HUDEP-2 (cell line): ENCODE measurements around the gene PRR18.
"Not testable (repeated sequence)": the region's sequence is repeated elsewhere in the genome, so short reads cannot be mapped to it uniquely, and the experiment has no call there.

Experiments
- DNase-seq, 76 experiments: peaks; one replicate each; lab custom pipeline; 2025; ENCODE audit not compliant: unreplicated experiment in 76 of 76; lab: John Stamatoyannopoulos, UW

PRR18 gene, protein sequence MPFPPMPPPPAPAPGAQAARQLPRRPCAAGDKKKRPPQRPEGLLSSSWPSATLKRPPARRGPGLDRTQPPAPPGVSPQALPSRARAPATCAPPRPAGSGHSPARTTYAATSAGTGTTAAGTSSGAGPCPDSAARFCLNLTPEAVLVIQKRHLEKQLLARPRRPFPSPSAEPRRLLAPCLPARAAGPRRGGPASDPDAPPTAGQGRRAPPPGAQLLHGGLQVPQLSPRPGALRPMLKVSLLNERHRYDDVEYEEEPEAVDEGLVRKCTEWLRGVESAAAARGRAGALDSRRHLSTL

DNA sequence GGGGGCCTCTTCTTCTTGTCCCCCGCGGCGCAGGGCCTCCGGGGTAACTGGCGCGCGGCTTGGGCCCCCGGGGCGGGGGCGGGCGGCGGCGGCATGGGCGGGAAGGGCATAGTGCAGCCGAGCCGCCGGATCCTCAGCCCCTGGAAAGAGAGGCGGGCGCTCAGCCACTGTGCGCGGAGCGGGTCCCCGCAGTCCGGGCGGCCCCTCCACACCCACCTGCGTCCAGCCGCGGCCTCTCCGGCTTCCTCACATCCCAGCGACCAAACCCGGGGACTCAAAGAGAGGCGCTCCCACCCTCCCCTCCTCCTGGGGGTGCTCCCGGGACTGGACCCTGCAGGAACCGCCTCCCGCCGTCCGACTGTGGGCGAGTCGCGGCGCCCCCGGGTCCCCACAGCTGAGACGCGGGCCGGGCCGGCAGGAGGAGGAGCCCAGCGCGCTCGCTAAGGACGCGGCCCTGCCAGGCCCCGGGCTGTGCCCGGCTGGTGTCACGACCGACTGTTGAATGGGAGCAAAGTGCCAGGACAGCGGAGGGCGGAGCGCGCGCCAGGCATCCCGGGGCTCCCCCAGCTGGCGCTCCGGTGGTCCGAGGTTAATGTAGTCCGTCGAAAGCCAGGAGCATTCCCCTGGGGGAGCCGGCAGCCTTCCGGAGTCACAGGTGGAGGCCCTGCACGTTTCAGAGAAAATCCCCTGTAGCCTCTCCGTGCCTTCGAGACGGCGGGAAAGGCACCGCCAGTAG lies at the start of gene PRR18:
Gene PRR18 (minus strand): TSS at position 360 of the 736 bp plus-strand sequence. CDS start 250 bp downstream, at position 110.
- no peak for DNase-seq

DNA sequence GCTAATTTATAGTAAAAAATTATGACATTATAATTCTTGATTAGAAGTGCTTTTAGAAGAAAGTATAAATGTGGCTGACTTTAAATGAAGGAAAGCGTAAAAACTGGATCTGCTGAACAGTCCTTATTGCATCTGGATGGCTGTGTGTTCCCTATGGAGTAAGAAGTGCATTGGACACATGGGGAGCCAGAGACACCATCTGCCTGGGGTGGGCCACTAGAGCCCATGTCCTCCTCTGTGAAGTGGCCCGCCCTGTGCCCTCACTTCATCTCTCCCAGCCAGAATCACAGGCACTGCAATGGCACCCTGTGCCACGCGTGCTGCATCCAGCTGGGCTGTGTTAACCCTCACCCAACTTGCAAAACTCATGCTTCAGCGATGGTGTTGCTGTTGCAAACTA lies 47.4 kb upstream of the PRR18 start:
- no peak for DNase-seq

DNA sequence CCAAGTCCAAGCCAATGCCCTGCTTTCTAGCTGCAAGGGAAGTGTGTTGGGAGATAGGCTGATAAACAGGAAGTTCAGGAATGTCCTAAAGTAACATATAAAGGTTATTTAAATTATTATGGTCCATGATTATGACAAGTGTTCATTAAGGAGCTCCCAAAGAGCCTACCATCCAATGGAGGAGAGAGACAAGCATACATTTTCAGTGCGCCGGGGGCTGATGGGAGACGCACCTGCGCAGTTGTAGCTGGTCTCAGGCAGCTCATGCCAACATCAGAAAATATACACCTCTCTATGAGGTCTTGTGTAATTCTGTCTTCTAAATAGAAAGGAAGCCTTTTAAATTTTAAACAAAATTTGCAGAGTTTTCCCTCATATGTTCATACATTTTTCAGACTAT lies 46.8 kb upstream of the PRR18 start:
- DNase-seq = no peak

DNA sequence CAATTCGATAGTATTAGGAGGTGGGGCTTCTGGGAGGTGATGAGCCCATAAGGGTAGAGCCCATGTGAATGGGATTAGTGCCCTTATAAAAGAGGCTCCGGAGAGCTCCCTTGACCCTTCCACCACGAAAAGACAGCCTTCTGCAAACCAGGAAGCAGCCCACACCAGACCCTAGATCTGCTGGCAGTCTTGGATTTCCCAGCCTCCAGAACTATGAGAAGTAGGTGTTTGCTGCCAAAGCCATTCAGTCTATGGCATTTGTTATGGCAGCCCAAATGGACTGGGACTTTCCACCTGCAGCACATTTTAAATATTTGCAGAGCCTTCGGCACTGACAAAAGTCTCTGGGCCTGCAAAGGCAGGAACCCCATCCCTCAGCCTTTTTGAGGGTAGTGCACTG lies 46.0 kb upstream of the PRR18 start:
- no peak for DNase-seq

DNA sequence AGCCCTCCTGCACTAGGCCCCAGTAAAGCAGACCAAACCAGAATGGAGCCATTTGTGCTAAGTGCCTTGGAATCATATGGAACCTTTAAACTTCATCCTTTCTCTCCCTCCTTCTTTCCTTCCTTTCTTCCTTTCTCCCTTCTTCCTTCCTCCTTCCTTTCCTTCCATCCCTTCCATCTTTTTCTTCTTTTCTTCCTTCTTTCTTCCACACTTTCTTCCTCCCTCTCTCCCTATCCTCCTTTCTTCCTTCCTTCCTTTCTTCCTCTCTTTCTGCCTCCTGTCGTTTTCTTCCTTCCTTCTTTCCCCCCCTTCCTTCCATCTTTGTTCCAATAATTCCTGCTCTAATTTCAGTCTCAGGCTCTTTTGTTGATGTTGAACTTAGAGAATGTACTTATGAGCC lies 45.3 kb upstream of the PRR18 start:
- no peak for DNase-seq

DNA sequence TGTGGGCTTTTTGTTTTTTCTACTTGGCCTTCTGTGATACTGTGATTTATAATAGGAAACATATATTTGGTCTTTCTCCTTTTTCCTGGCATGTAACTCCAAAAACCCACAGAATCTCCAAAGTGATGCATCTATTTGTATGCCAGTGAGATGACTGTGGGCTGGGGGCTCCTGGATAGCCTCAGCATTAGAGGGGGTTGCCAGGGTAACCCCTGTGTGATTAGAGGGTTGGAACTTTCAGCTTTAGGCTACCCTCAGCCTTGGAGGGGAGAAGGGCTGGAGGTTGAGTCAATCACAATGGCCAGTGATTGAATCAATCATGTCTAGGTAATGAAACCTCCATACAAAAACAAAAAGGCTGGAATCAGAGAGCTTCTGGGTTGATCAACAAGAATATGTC lies 44.7 kb upstream of the PRR18 start:
- no peak for DNase-seq

DNA sequence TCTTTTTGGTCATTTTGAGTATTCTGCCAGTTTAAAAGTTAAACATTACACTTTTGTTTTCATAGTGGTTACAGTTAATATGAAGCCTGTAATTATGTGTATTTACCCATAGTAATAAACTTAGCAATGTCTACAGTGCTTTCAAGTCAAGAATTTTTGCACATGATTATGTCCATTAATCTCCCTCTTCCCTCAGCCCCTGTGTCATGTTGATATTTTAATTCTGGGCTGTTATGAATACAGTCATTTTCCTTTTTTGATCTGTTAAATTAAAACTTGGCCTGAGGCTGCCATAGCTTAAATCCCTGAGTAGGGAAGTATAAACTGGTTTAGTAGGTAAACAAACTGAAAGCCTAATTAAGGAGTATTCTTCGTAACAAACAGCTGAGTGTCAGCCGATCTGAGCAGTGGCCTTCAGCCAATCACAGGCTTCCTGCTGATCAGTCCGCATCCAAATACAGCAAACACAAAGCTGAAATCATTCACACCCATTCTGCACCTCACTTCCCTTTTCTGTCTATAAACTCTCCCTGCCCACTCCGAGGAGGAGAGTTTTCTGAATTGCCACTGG lies 43.6 kb upstream of the PRR18 start:
- DNase-seq = peak in 1 of 76 experiments; percentile 13

DNA sequence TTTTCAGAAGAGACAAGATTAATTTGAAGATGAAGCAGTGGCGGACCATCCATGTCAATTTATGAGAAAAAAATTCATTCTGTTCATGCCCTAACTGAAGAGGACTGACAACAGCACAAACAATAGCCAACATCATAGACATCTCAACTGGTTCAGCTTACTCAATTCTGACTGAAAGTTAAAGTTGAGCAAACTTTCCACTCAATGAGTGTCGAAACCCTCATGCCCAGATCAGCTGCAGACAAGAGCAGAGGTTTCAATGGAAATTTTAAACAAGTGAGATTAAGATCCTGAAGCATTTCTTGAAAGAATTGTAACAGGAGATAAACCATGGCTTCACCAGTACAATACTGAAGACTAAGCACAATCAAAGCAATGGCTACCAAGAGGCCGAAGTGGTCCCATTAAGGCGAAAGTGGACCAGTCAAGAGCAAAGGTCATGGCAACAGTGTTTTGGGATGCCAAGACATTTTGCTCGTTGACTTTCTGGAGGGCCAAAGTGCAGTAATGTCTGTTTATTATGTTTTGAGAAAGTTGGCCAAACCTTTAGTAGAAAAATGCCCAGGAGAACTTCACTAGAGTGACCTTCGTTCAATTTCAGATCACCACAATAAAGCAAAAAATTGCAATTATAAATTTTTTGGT lies 40.2 kb upstream of the PRR18 start:
- no peak for DNase-seq

DNA sequence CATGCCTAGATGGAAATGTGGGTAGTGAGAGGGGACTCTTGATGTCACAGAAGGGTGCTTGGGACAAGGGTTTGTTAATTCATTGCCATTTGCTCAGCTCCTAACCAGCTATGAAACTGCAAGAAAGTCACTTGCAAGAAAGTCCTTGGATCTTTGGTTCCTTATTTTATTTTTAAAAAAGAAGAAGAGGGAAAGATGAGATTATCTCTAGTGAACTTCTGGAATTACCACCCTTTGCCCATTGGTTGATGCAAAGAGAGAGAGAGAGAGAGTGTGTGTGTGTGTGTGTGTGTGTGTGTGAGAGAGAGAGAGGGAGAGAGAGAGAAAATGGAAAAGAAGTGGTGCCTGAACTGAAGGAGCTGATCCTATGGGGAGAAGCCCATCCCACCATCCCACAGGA lies 38.8 kb upstream of the PRR18 start:
- no peak for DNase-seq

DNA sequence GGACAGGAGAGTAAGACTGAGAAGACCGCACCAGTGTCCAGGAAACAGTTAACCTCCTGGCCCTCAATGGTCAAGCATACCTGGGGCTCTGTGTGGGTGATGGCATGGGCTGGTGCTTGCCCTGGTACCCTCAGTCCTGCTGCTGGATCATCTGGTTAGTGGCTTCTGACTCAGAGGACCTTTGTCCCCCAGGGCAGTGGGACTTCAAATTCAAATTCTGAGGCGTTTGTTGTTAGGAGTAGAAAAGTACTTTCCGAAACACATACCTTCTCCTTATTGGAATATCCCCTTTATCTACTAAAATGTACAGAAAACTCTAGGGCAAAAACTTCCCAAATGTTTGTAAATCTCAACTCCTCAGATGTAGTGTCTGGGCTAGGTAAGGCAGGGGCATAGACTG lies 38.3 kb upstream of the PRR18 start:
- DNase-seq = no peak

DNA sequence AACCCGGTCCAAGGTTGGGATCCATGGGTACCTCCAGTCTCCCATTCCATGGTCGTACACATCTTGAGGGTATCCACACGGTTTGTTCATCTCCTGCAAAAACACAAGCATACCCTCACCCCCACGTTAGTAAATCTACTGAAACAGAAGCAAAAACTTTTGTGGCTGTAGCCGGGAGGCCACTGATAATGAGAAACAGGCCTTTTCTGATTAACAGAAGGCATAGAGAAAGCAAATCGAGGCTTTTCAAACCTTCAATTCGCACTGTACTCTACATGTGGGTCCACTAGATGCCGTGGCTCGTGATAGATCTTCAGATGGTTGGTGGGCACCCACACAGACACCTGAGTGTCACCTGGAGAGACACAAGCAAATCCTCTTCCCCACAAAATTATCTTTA lies 37.5 kb upstream of the PRR18 start:
- not testable (repeated sequence) for DNase-seq

DNA sequence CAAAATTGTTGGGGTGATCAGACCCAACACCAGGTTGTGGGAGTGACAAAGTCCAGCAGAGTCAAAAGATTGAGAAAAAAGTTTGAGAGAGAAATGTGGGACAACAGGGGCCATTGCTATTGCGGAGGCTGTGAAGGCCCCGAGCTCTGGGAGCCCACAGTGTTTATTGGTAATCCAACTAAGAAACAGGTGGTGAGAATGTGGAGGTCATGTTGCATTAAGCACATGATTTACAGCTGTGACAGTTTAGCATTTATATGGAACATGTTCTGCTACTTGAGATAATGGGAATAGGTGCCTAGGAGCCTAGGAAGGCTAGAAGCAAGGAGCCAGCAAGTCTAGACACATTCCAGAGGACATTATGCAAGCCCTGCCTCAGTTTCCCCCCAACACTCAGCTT lies 36.7 kb upstream of the PRR18 start:
- DNase-seq = not testable (repeated sequence)

DNA sequence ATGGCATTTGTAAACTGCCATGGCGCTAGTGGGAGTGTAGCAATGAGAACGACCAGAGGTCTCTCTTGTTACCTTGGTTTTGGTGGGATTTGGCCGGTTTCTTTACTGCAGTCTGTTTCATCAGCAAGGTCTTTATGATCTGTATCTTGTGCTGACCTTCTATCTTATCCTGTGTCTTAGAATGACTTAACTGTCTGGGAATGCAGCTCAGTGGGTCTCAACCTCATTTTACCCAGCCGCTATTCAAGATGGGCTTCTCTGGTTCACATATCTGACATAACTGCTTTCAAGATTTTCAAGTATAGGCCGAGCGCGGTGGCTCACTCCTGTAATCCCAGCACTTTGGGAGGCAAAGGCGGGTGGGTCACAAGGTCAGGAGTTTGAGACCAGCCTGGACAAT lies 36.0 kb upstream of the PRR18 start:
- no peak for DNase-seq

DNA sequence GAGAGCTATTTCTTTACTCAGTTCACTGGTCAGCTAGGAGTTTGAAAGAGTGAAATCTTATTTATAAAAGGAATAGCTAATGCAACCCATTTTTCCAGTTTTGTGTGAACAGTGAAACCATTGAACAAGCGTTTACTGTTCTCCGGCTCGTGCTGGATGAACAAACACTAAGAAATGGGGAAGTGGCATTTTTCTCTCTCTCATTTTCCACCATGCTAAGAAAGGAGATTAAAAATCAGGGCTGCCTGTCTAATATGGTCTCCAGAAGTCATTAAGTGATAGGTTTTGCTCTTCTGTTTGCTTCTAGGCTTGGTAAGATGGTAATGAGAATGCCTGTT lies 34.9 kb upstream of the PRR18 start:
- DNase-seq = peak in 3 of 76 experiments; percentile 18 to 53 (median 20)

DNA sequence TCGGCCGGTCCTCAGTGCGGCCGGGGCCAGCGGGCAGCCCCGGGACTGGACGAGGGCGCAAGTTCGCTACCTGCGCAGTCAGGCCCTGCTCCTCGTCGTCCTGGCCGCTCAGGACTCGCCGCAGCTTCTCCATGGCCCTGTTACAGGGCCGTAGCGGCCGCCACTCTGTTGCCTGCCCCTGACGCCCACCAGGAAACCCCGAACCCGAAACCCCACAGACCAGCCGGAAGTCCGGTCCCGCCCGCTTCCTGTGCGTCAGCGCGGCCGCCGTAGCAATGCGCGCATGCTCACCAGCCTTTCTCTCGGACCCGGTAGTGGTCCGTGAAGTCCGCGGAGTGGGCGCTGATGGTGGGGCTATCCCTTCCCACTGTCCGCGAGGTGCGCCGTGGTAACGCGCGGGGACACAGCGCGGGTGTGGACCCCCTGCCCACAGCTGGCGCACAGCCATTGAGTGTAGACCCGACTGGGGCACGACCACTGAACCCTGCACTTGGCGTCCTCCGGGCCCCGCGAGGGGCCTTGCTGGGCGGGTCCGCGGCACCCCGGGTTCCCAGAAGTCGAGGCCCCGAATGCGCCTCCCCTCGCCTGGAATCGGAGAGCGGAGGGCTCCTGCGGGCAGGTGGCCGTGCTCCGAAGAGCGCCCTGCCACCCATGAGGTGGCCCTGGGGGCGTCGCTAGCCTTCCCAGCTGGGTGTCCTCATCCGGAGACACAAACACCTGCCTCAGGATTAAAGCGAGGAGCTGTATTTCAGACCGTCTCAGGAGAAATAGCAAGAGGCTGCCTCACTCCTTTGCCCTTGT lies 34.4 kb upstream of the PRR18 start, which contains the start of gene SFT2D1:
Gene SFT2D1 (minus strand): TSS at position 197 of the 801 bp plus-strand sequence. CDS start 64 bp downstream, at position 133.
- peak in 73 of 76 experiments; percentile 10 to 90 (median 72) for DNase-seq

DNA sequence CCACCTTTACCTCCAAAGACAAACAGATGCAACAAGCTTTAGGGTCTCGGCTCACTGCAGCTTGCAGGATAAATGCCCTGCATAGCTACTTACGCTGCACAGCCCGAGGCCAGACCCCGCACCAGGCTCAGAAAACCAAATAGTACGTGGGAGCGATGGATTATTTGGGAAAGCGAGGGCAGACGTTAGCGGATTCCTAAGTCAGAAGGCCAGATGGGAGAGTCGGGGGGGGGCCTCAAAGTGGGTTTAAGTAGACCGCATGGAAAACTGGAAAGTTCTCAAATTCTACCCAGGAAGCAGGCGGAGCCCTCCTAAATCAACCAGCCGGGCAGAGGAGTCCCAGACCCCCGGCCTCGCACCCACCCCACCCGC lies 33.8 kb upstream of the PRR18 start:
- peak in 3 of 76 experiments; percentile 5 to 65 (median 32) for DNase-seq

DNA sequence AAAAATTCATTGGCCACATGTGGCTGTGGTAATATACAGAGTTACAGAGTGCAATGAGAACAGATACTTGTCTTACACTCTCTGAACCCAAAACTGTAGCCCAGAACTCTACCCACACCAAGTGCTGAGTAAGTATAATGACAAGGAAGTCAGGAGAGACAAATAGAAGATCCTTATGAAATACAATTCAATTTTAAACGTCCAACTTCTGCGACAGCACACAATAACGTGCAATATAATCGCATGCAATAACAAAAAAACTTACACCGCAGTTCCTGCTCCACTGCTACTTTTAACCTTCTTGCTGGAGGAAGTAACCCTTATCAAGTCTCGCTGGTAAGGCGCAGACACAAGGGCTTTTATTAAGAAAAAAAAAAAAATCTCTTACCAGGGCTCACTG lies 33.3 kb upstream of the PRR18 start:
- peak in 1 of 76 experiments; percentile 1 for DNase-seq

DNA sequence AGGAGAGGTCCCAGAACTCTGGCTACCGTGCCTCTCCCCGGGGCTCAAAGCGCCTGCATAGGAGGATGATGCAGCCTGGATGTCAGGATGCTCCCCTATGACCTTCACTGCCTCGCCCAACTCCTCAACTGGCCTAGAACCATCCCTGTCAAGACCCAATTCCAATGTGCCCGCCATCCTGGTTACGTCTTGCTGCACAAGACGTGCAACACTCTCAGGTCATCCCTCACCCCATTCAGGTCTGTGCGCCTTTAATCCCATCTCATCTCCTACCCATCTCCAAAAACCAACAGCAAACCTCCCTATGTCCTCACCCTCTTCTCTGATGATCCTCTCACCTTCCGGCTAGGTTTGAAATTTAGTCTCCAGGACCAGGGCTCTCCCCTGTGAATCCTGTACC lies 30.7 kb upstream of the PRR18 start:
- no peak for DNase-seq

DNA sequence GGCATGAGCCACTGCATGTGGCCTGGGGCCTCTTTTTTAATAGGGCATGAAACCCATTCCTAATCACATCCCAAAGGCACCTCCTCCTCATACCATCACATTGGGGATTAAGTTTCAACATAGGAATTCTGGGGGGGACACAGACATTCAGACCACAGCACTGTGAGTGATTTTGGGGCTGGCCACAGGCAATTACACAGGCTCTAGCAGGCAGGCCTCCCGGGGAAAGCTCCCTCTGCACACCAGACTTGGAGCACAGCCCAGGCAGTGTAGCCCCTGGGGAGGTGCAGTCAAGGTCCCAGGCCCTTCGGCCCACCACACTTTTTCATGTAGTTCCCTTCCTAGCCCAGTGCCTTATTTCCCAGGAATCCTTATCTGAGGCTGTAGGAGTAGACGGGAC lies 28.7 kb upstream of the PRR18 start:
- no peak for DNase-seq
